Measurements from ENCODE around the gene GALNT2.

The GALNT2 gene

DNA sequence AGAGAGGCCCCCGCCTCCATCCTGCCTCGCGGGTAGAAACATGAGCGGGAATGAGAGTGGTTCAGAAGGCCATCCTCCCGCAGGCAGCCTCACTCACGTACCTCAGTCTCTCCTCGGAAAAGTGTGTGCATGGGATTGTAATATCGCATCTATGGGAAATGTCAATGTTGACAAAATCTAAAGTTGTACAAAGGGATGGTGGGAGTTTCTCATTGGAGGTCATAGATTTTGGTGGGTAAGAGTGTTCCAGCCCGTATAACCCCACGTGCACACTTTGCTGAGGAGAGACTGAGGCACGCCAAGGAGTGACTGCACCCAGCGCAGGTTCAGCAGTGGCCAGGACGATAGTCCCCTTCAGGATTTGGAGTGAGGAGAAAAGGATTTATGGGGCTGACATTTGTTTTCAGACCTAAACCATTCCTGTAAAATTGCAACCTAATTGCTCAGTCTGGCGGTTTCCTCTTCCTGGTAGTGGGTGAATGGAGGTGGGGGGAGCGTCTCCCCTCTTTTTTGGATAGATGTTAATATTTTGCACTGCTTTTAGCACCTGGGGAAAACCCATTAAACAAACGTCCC lies 59.6 kb downstream of the GALNT2 start:
- no peak overlapping the region for H3K4me3 ChIP-seq (ENCODE audit: low read length in 2 of 2)
- H3K9ac ChIP-seq (ENCODE audit: low read depth, low read length, poor library complexity) = no peak overlapping the region
- H3K27me3 ChIP-seq (ENCODE audit: control insufficient read depth in 3 of 3, insufficient read depth in 3 of 3, low read depth in 1 of 3, low read length in 3 of 3) = no peaks in the 10 kb centered on the region
- H2BK5ac ChIP-seq (ENCODE audit: low read length) = no peak overlapping the region
- WGBS, 2 donors (ENCODE audit: extremely low coverage in 2 of 2, insufficient read length in 2 of 2, insufficient replicate concordance in 1 of 2) = no CpG with 5 or more reads among the region's 16 CpGs
- peak overlapping the region; percentile 23 for H3K23ac ChIP-seq (ENCODE audit: low read depth, low read length, poor library complexity)
- H3K4ac ChIP-seq (ENCODE audit: low read length) = no peak overlapping the region
- H2BK12ac ChIP-seq (ENCODE audit: low read length) = no peak overlapping the region
- H3K4me2 ChIP-seq (ENCODE audit: insufficient read depth, low read length, poor library complexity, severe bottlenecking) = peak overlapping the region; percentile 28
- H2AFZ ChIP-seq (ENCODE audit: low read length) = no peak overlapping the region
- no peaks in the 10 kb centered on the region for H3K36me3 ChIP-seq (replicated peaks in 1 of 2; ENCODE audit: control insufficient read depth in 2 of 2, insufficient read depth in 2 of 2, low read length in 2 of 2)
- H2BK15ac ChIP-seq (ENCODE audit: low read length) = no peak overlapping the region
- peaks cover 16 to 23% of the 10 kb centered on the region in 2 donors for H3K4me1 ChIP-seq (ENCODE audit: control insufficient read depth in 2 of 2, insufficient read depth in 1 of 2, low read depth in 1 of 2, low read length in 2 of 2)
- no peak overlapping the region for H3K18ac ChIP-seq (ENCODE audit: low read length)
- H3K79me1 ChIP-seq (ENCODE audit: low read depth, low read length) = no peaks in the 10 kb centered on the region
- H3K27ac ChIP-seq (replicated peaks; ENCODE audit: low read length) = no peak overlapping the region
- no peak overlapping the region for H3K14ac ChIP-seq (ENCODE audit: low read length)
- no peaks in the 10 kb centered on the region for H3K9me3 ChIP-seq (replicated peaks in 1 of 2; ENCODE audit: control insufficient read depth in 2 of 2, insufficient read depth in 1 of 2, low read depth in 1 of 2, low read length in 2 of 2)
- no peak overlapping the region for H4K8ac ChIP-seq (ENCODE audit: low read depth, low read length)
- DNase-seq (ENCODE audit: low spot score) = no peak
- H4K91ac ChIP-seq (ENCODE audit: low read depth, low read length, poor library complexity) = no peak overlapping the region
- no peak overlapping the region for H2AK5ac ChIP-seq (ENCODE audit: low read depth, low read length)
- no peak overlapping the region for H2BK120ac ChIP-seq (ENCODE audit: low read depth, low read length)

DNA sequence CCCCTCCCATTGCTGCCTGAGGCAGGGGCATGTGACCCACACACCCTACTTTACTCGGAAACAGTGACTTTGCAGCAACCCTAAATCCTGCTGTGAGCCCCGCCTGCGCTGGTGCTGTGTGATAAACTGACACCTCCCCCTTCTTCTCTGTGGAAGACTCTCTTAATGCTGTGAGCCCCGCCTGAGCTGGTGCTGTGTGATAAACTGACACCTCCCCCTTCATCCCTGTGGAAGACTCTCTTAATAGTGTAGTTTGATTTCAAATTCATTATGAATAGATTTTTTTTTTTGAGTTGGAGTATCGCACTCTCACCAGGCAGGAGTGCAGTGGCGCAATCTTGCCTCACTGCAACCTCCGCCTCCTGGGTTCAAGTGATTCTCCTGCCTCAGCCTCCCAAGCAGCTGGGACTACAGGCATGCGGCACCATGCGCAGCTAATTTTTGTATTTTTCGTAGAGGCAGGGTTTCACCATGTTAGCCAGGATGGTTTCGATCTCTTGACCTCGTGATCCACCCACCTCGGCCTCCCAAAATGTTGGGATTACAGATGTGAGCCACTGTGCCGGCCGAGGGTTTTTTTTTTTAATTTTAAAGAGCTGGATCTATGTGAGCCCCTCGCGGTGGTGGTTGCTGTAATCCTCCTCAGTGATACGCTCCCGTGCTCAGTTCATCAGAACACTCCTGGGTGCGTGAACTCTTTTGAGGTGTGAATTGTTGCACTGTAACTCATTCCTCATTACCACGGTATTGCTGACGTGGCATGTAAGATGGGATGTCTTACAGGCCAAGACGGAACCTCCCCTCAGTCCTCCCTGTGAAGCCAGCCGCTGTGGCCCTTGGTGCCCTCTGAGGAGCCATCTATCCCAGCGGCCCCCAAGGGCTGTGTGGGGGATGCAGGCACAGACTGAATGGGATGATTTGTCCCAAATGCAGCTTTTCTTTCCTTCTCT lies 60.3 kb downstream of the GALNT2 start:
- Histone ChIP-seq H2AK5ac (ENCODE audit: low read depth, low read length) (peak overlapping the region; percentile 51), H2BK12ac (ENCODE audit: low read length) (no peak overlapping the region), H3K27me3 (ENCODE audit: control insufficient read depth in 3 of 3, insufficient read depth in 3 of 3, low read depth in 1 of 3, low read length in 3 of 3) (no peaks in the 10 kb centered on the region), H3K14ac (ENCODE audit: low read length) (no peak overlapping the region), H2BK5ac (ENCODE audit: low read length) (no peak overlapping the region), H3K36me3 (replicated peaks in 1 of 2; ENCODE audit: control insufficient read depth in 2 of 2, insufficient read depth in 2 of 2, low read length in 2 of 2) (no peaks in the 10 kb centered on the region), H3K4me1 (ENCODE audit: control insufficient read depth in 2 of 2, insufficient read depth in 1 of 2, low read depth in 1 of 2, low read length in 2 of 2) (peaks cover 16 to 22% of the 10 kb centered on the region in 2 donors), H3K79me1 (ENCODE audit: low read depth, low read length) (no peaks in the 10 kb centered on the region), H4K91ac (ENCODE audit: low read depth, low read length, poor library complexity) (no peak overlapping the region), H4K8ac (ENCODE audit: low read depth, low read length) (no peak overlapping the region), H3K27ac (replicated peaks; ENCODE audit: low read length) (no peak overlapping the region), H3K18ac (ENCODE audit: low read length) (peak overlapping the region; percentile 25), H2AFZ (ENCODE audit: low read length) (no peak overlapping the region), H3K4ac (ENCODE audit: low read length) (no peak overlapping the region), H3K23ac (ENCODE audit: low read depth, low read length, poor library complexity) (peak overlapping the region; percentile 23), H3K4me3 (ENCODE audit: low read length in 2 of 2) (no peak overlapping the region), H2BK120ac (ENCODE audit: low read depth, low read length) (no peak overlapping the region), H3K9me3 (replicated peaks in 1 of 2; ENCODE audit: control insufficient read depth in 2 of 2, insufficient read depth in 1 of 2, low read depth in 1 of 2, low read length in 2 of 2) (no peaks in the 10 kb centered on the region), H2BK15ac (ENCODE audit: low read length) (no peak overlapping the region), H3K4me2 (ENCODE audit: insufficient read depth, low read length, poor library complexity, severe bottlenecking) (peak overlapping the region; percentile 28), H3K9ac (ENCODE audit: low read depth, low read length, poor library complexity) (no peak overlapping the region)
- no CpG with 5 or more reads among the region's 25 CpGs for WGBS, 2 donors (ENCODE audit: extremely low coverage in 2 of 2, insufficient read length in 2 of 2, insufficient replicate concordance in 1 of 2)
- DNase-seq (ENCODE audit: low spot score) = no peak

DNA sequence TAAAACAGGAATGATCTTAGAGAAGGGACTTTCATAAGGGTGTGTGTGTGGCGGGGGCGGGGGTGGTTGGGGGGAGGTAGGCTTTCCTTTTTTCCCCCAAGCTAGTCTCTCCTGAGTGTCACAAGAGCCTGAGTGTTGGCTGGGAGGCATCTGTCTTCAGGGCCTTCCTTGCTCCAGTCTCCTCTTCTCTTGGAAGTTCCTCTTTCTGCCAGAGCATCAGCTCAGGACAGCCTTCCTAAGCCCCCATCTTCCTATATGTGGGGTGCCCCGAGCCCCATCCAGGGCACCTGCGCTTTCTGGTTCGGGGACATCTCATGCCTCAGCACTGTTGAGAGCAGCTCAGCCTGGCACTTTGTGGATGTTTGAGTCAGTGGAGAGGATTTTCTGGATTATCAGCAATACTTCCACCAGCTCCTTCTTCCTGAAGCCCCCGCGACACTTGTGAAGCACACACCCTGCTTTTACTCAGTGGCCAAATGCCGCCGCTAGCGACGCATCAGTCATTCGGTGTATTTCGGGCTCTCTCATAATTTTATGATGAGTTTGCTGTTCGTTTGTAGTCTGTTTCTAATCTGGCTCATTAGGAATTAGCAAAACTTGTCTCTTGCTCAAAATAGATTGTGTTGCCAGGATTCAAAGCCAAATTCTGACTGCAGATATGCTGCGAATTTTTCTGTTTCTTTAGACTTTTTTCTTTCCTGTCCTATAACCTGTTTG lies 61.7 kb downstream of the GALNT2 start:
- no peak overlapping the region for H3K27ac ChIP-seq (replicated peaks; ENCODE audit: low read length)
- H3K36me3 ChIP-seq (replicated peaks in 1 of 2; ENCODE audit: control insufficient read depth in 2 of 2, insufficient read depth in 2 of 2, low read length in 2 of 2) = no peaks in the 10 kb centered on the region
- no peak overlapping the region for H3K23ac ChIP-seq (ENCODE audit: low read depth, low read length, poor library complexity)
- no peak overlapping the region for H2BK12ac ChIP-seq (ENCODE audit: low read length)
- no CpG with 5 or more reads among the region's 15 CpGs for WGBS, 2 donors (ENCODE audit: extremely low coverage in 2 of 2, insufficient read length in 2 of 2, insufficient replicate concordance in 1 of 2)
- H3K14ac ChIP-seq (ENCODE audit: low read length) = no peak overlapping the region
- no peaks in the 10 kb centered on the region for H3K27me3 ChIP-seq (ENCODE audit: control insufficient read depth in 3 of 3, insufficient read depth in 3 of 3, low read depth in 1 of 3, low read length in 3 of 3)
- no peak overlapping the region for H2BK120ac ChIP-seq (ENCODE audit: low read depth, low read length)
- no peak overlapping the region for H2BK15ac ChIP-seq (ENCODE audit: low read length)
- no peaks in the 10 kb centered on the region for H3K79me1 ChIP-seq (ENCODE audit: low read depth, low read length)
- no peak overlapping the region for H3K18ac ChIP-seq (ENCODE audit: low read length)
- no peak overlapping the region for H4K8ac ChIP-seq (ENCODE audit: low read depth, low read length)
- DNase-seq (ENCODE audit: low spot score) = no peak
- H4K91ac ChIP-seq (ENCODE audit: low read depth, low read length, poor library complexity) = no peak overlapping the region
- H3K4me3 ChIP-seq (ENCODE audit: low read length in 2 of 2) = no peak overlapping the region
- no peak overlapping the region for H2AK5ac ChIP-seq (ENCODE audit: low read depth, low read length)
- no peak overlapping the region for H2AFZ ChIP-seq (ENCODE audit: low read length)
- H3K4ac ChIP-seq (ENCODE audit: low read length) = no peak overlapping the region
- no peak overlapping the region for H3K9ac ChIP-seq (ENCODE audit: low read depth, low read length, poor library complexity)
- H3K9me3 ChIP-seq (replicated peaks in 1 of 2; ENCODE audit: control insufficient read depth in 2 of 2, insufficient read depth in 1 of 2, low read depth in 1 of 2, low read length in 2 of 2) = no peaks in the 10 kb centered on the region
- H3K4me1 ChIP-seq (ENCODE audit: control insufficient read depth in 2 of 2, insufficient read depth in 1 of 2, low read depth in 1 of 2, low read length in 2 of 2) = peaks cover 16 to 18% of the 10 kb centered on the region in 2 donors
- H2BK5ac ChIP-seq (ENCODE audit: low read length) = no peak overlapping the region
- H3K4me2 ChIP-seq (ENCODE audit: insufficient read depth, low read length, poor library complexity, severe bottlenecking) = no peak overlapping the region

DNA sequence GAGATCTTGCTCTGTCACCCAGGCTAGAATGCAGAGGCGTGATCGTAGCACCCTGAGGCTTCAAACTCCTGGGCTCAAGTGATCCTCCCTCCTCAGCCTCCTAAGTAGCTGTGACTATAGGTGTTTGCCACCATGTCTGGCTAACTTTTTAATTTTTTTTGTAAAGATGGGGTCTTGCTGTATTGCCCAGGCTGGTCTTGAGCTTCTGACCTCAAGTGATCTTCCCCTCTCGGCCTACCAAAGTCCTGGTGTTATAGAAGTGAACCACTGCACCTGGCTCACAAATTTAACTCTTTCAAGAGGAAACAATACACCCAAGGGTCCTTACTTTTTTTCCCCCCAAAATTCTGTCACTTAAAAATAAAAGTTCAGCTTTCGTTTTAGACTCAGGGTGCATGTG lies 62.3 kb downstream of the GALNT2 start:
- no peak overlapping the region for H3K9ac ChIP-seq (ENCODE audit: low read depth, low read length, poor library complexity)
- H3K23ac ChIP-seq (ENCODE audit: low read depth, low read length, poor library complexity) = no peak overlapping the region
- no peaks in the 10 kb centered on the region for H3K9me3 ChIP-seq (replicated peaks in 1 of 2; ENCODE audit: control insufficient read depth in 2 of 2, insufficient read depth in 1 of 2, low read depth in 1 of 2, low read length in 2 of 2)
- H2BK15ac ChIP-seq (ENCODE audit: low read length) = no peak overlapping the region
- no peak for DNase-seq (ENCODE audit: low spot score)
- H3K4me3 ChIP-seq (ENCODE audit: low read length in 2 of 2) = no peak overlapping the region
- H2BK12ac ChIP-seq (ENCODE audit: low read length) = no peak overlapping the region
- no peaks in the 10 kb centered on the region for H3K36me3 ChIP-seq (replicated peaks in 1 of 2; ENCODE audit: control insufficient read depth in 2 of 2, insufficient read depth in 2 of 2, low read length in 2 of 2)
- H3K14ac ChIP-seq (ENCODE audit: low read length) = no peak overlapping the region
- H3K27me3 ChIP-seq (ENCODE audit: control insufficient read depth in 3 of 3, insufficient read depth in 3 of 3, low read depth in 1 of 3, low read length in 3 of 3) = no peaks in the 10 kb centered on the region
- H3K18ac ChIP-seq (ENCODE audit: low read length) = no peak overlapping the region
- H4K91ac ChIP-seq (ENCODE audit: low read depth, low read length, poor library complexity) = no peak overlapping the region
- no peaks in the 10 kb centered on the region for H3K79me1 ChIP-seq (ENCODE audit: low read depth, low read length)
- H3K4ac ChIP-seq (ENCODE audit: low read length) = no peak overlapping the region
- H2BK5ac ChIP-seq (ENCODE audit: low read length) = no peak overlapping the region
- no peak overlapping the region for H3K4me2 ChIP-seq (ENCODE audit: insufficient read depth, low read length, poor library complexity, severe bottlenecking)
- peaks cover 16% of the 10 kb centered on the region in 2 donors for H3K4me1 ChIP-seq (ENCODE audit: control insufficient read depth in 2 of 2, insufficient read depth in 1 of 2, low read depth in 1 of 2, low read length in 2 of 2)
- no peak overlapping the region for H4K8ac ChIP-seq (ENCODE audit: low read depth, low read length)
- no CpG with 5 or more reads among the region's 4 CpGs for WGBS, 2 donors (ENCODE audit: extremely low coverage in 2 of 2, insufficient read length in 2 of 2, insufficient replicate concordance in 1 of 2)
- H3K27ac ChIP-seq (replicated peaks; ENCODE audit: low read length) = no peak overlapping the region
- H2AFZ ChIP-seq (ENCODE audit: low read length) = no peak overlapping the region
- H2BK120ac ChIP-seq (ENCODE audit: low read depth, low read length) = no peak overlapping the region
- no peak overlapping the region for H2AK5ac ChIP-seq (ENCODE audit: low read depth, low read length)

Data from neuronal stem cell (in vitro differentiated cells).